ENCODE data around the gene CST3.

DNA sequence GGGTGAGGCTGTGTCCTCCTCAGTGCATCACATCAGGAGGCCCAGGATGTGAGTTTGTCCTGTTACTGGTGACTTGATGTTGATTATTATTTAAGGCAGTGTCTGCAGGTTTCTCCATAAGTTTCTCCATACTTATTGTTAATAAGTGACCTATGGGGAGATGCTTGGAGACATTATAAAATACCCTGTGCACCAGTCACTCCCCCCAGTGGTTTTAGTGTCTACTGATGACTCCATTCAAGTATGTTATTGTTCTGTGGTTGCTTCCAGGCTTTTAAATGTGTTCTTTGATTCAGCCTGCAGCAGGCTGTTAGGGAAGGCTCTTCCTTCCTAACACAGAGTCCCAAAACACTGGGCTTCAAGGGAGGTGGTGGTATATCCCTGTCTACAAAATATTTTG, 14.6 kb upstream of the CST3 start:
- TF ChIP-seq, protein P1, sequence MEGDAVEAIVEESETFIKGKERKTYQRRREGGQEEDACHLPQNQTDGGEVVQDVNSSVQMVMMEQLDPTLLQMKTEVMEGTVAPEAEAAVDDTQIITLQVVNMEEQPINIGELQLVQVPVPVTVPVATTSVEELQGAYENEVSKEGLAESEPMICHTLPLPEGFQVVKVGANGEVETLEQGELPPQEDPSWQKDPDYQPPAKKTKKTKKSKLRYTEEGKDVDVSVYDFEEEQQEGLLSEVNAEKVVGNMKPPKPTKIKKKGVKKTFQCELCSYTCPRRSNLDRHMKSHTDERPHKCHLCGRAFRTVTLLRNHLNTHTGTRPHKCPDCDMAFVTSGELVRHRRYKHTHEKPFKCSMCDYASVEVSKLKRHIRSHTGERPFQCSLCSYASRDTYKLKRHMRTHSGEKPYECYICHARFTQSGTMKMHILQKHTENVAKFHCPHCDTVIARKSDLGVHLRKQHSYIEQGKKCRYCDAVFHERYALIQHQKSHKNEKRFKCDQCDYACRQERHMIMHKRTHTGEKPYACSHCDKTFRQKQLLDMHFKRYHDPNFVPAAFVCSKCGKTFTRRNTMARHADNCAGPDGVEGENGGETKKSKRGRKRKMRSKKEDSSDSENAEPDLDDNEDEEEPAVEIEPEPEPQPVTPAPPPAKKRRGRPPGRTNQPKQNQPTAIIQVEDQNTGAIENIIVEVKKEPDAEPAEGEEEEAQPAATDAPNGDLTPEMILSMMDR (conservative IDR thresholded peaks at IDR 0.05): no peak
- TF ChIP-seq EZH2 (IDR thresholded peaks at IDR 0.05; ENCODE audit: low read depth): no peak
